Prostate gland (tissue), 2 donors: Measurements from ENCODE around the gene CNN3. TPM values are rescaled to one million over a fixed set of nuclear protein-coding genes. Genes with fewer than 3 reads are reported as not detected.

Source experiments
- DNase-seq: peaks from one replicate; pipeline ENCODE4 v3.0.0-alpha.2; 2019; ENCODE audit warnings: low spot score
- H3K27ac ChIP-seq, 2 donors: fragments of 200-600 bp; sonication (generic); 2 replicates each; pipeline ENCODE4 v1.5.1; 2017 to 2019
- H3K27me3 ChIP-seq: fragments of 200-600 bp; sonication (generic); replicated peaks from 2 replicates; pipeline ENCODE4 v1.5.1; 2019; ENCODE audit not compliant: insufficient read depth
- H3K36me3 ChIP-seq, 2 donors: fragments of 200-600 bp; sonication (generic); 1 replicate in 1 of 2; 2 replicates in 1 of 2; pipeline versions ENCODE4 v1.5.1 to v1.8.1; 2017 to 2019
- H3K4me1 ChIP-seq: fragments of 200-600 bp; sonication (generic); replicated peaks from 2 replicates; pipeline ENCODE4 v1.5.1; 2019
- H3K4me3 ChIP-seq, 2 donors: fragments of 200-600 bp; sonication (generic); 2 replicates each; pipeline ENCODE4 v1.5.1; 2017 to 2019
- H3K9me3 ChIP-seq: fragments of 200-600 bp; sonication (generic); 2 replicates; pipeline ENCODE4 v1.5.1; 2017
- CTCF ChIP-seq, 4 experiments: fragments of 200-600 bp in 2 of 4; fragments of 450-650 bp in 2 of 4; sonication (generic) in 2 of 4; IDR thresholded peaks; 1 replicate in 3 of 4; 2 replicates in 1 of 4; pipeline ENCODE4 v1.5.1; 2016 to 2019; ENCODE audit warnings: antibody characterized with exemption in 4 of 4, mild to moderate bottlenecking in 2 of 4, moderate library complexity in 2 of 4
- POLR2A ChIP-seq: fragments of 450-650 bp; IDR thresholded peaks from one replicate; pipeline ENCODE4 v1.6.1; 2016; ENCODE audit warnings: antibody characterized with exemption, mild to moderate bottlenecking
- POLR2AphosphoS5 ChIP-seq: sonication (generic); formaldehyde crosslinking; IDR thresholded peaks from one replicate; pipeline ENCODE4 v1.6.1; 2017; ENCODE audit warnings: antibody characterized with exemption
- WGBS: methylation state at CpG from one replicate; pipeline ENCODE4 v1.1.5; 2018; 5-methylcytosine and 5-hydroxymethylcytosine counted together
- intact Hi-C: fragments of 100-400 bp; cut with DNase I; formaldehyde crosslinking; loops from one replicate; pipeline ENCODE4 v1.14.2; 2022
- total RNA-seq, 2 donors: library from RNA; depleted of rRNA; stranded (reverse); fragments of >200 nt; gene quantifications; one replicate each; pipeline ENCODE4 v1.1.0, GENCODE V29; 2016

Gene CNN3
- total RNA-seq, 2 donors from 2014 or later, result 136 to 180 TPM

- Histone ChIP-seq H3K9me3 (no peaks in the 10 kb centered on the region), H3K27ac (peak overlapping the region; percentile 76 to 79), H3K36me3 (no peaks in the 10 kb centered on the region), H3K27me3 (no peaks in the 10 kb centered on the region), H3K4me1 (no peaks in the 10 kb centered on the region), H3K4me3 (no peak overlapping the region)
- intact Hi-C loops, result no loop called here
- no peak for DNase-seq
- TF ChIP-seq CTCF (IDR thresholded peaks at IDR 0.05) (no peak), POLR2A (no peak), POLR2AphosphoS5 (no peak)
- WGBS, result 68% methylated on average over 3 of the region's 3 CpGs
Observed at GRCh38 chr1:94961988-94962387, 35.1 kb upstream of the CNN3 start.

- no peak overlapping the region for H3K4me3 ChIP-seq
- H3K27me3 ChIP-seq, result no peaks in the 10 kb centered on the region
- TF ChIP-seq POLR2AphosphoS5, result no peak
- no peak for TF ChIP-seq CTCF (IDR thresholded peaks at IDR 0.05)
- no peak for TF ChIP-seq POLR2A
- no peak for DNase-seq
- H3K27ac ChIP-seq, result no peak overlapping the region
- H3K4me1 ChIP-seq, result no peaks in the 10 kb centered on the region
- no peaks in the 10 kb centered on the region for H3K9me3 ChIP-seq
- intact Hi-C loops, result no loop called here
- 96% methylated on average over 7 of the region's 7 CpGs for WGBS
- H3K36me3 ChIP-seq, result no peaks in the 10 kb centered on the region
Observed at GRCh38 chr1:94961582-94961981, 34.7 kb upstream of the CNN3 start.

GRCh38 chr1:94958081-94958480 lies 31.2 kb upstream of the CNN3 start:
- Histone ChIP-seq H3K27ac (no peak overlapping the region), H3K4me1 (no peaks in the 10 kb centered on the region), H3K27me3 (no peaks in the 10 kb centered on the region), H3K36me3 (no peaks in the 10 kb centered on the region), H3K9me3 (no peaks in the 10 kb centered on the region), H3K4me3 (no peak overlapping the region)
- no peak for TF ChIP-seq POLR2AphosphoS5
- WGBS, result 100% methylated on average over 1 of the region's 1 CpG
- DNase-seq, result no peak
- intact Hi-C loops, result no loop called here

- H3K9me3 ChIP-seq, result no peaks in the 10 kb centered on the region
- no peaks in the 10 kb centered on the region for H3K4me1 ChIP-seq
- TF ChIP-seq POLR2AphosphoS5, result peak; percentile 36
- no peak for TF ChIP-seq CTCF (IDR thresholded peaks at IDR 0.05)
- H3K27ac ChIP-seq, result peak overlapping the region; percentile 19 to 30
- no peak overlapping the region for H3K4me3 ChIP-seq
- no peaks in the 10 kb centered on the region for H3K27me3 ChIP-seq
- DNase-seq, result peak; percentile 27
- intact Hi-C loops, result no loop called here
- H3K36me3 ChIP-seq, result no peaks in the 10 kb centered on the region
- WGBS, result 33% methylated on average over 6 of the region's 6 CpGs
Observed at GRCh38 chr1:94955767-94956632, 29.1 kb upstream of the CNN3 start.

GRCh38 chr1:94954263-94955220 lies 27.6 kb upstream of the CNN3 start:
- Histone ChIP-seq H3K36me3 (no peaks in the 10 kb centered on the region), H3K9me3 (no peaks in the 10 kb centered on the region), H3K4me3 (no peak overlapping the region), H3K27ac (peak overlapping the region in 1 of 2 donors; percentile 24), H3K4me1 (no peaks in the 10 kb centered on the region), H3K27me3 (no peaks in the 10 kb centered on the region)
- no peak for DNase-seq
- WGBS, result 69% methylated on average over 9 of the region's 9 CpGs
- TF ChIP-seq POLR2AphosphoS5 (no peak), CTCF (IDR thresholded peaks at IDR 0.05) (no peak), POLR2A (no peak)
- intact Hi-C loops, result no loop called here
